AG04449 (cell line): ENCODE measurements around the gene RPL27A.

Source experiments
- CTCF ChIA-PET: fragments of 350-600 bp; formaldehyde crosslinking; extraction: SDS; loops from one replicate; lab custom pipeline; 2021; ENCODE audit warnings: antibody characterized with exemption; lab: Yijun Ruan, JAX
- POLR2A ChIA-PET: fragments of 400-600, 350-600 bp; formaldehyde crosslinking; extraction: SDS; loops from one replicate; lab custom pipeline; 2020; ENCODE audit warnings: antibody characterized with exemption, inconsistent platforms; lab: Yijun Ruan, JAX
- DNase-seq: peaks from one replicate; pipeline ENCODE4 v3.0.0-alpha.2; 2010; ENCODE audit warnings: low read depth, low spot score
- H3K4me3 ChIP-seq: 2 replicates; pipeline ENCODE4 v1.5.1; 2011; ENCODE audit warnings: low read depth, mild to moderate bottlenecking, control low read depth, low read length
- CTCF ChIP-seq: IDR thresholded peaks from one replicate; pipeline ENCODE4 v1.5.1; 2011; ENCODE audit warnings: mild to moderate bottlenecking, moderate library complexity, low read length, control low read depth, inconsistent platforms; ENCODE audit not compliant: insufficient read depth; ENCODE audit errors: missing control alignments

RPL27A gene

GRCh38 chr11:8640267-8640906 is 42.2 kb upstream of the RPL27A start:
- no peak overlapping the region for H3K4me3 ChIP-seq
- POLR2A ChIA-PET, result no interaction called here
- no peak for DNase-seq
- no peak for TF ChIP-seq CTCF
- CTCF ChIA-PET, result no interaction called here

GRCh38 chr11:8641332-8641731 is 41.3 kb upstream of the RPL27A start:
- no peak for DNase-seq
- no peak overlapping the region for H3K4me3 ChIP-seq
- CTCF ChIA-PET, result no interaction called here
- POLR2A ChIA-PET, result no interaction called here
- no peak for TF ChIP-seq CTCF

- H3K4me3 ChIP-seq, result no peak overlapping the region
- POLR2A ChIA-PET, result no interaction called here
- no peak for DNase-seq
- no peak for TF ChIP-seq CTCF
- CTCF ChIA-PET, result no interaction called here
These were observed 40.3 kb upstream of the RPL27A start for GRCh38 chr11:8642196-8642841.

GRCh38 chr11:8646873-8647272 is 35.7 kb upstream of the RPL27A start:
- DNase-seq, result no peak
- ChIA-PET POLR2A (no interaction called here), CTCF (no interaction called here)
- TF ChIP-seq CTCF, result no peak
- H3K4me3 ChIP-seq, result no peak overlapping the region

GRCh38 chr11:8649361-8649760 is 33.2 kb upstream of the RPL27A start:
- no peak overlapping the region for H3K4me3 ChIP-seq
- ChIA-PET CTCF (interaction anchor here (1.4 to 1.8 kb wide), 3 partner anchors 24 to 311 kb away, joined by 3 to 4 read pairs (median 4); a partner anchor contains a TSS), POLR2A (interaction anchor here (0.9 kb wide), 1 partner anchor 22 kb away, joined by 3 read pairs; no protein-coding TSS in a partner anchor)
- DNase-seq, result no peak
- no peak for TF ChIP-seq CTCF

GRCh38 chr11:8650401-8650990 is 32.1 kb upstream of the RPL27A start:
- POLR2A ChIA-PET, result no interaction called here

More at GRCh38 chr11:8650401-8650990, 32.1 kb upstream of the RPL27A start:
- TF ChIP-seq CTCF, result no peak
- no peak overlapping the region for H3K4me3 ChIP-seq
- DNase-seq, result no peak
- CTCF ChIA-PET, result interaction anchor here (0.6 to 1.2 kb wide), 2 partner anchors 56 to 118 kb away, joined by 3 read pairs; no protein-coding TSS in a partner anchor
